ENCODE results near the gene EXOC3. TPM values are rescaled to one million over a fixed set of nuclear protein-coding genes. Genes with fewer than 3 reads are reported as not detected.

Gene EXOC3
- total and polyA plus RNA-seq, 10 of the 15 experiments (the other 5 are each of a cell fraction or from before 2014, with no cell fraction given), result 1.6 to 53.0 (median 27.9) TPM

DNA sequence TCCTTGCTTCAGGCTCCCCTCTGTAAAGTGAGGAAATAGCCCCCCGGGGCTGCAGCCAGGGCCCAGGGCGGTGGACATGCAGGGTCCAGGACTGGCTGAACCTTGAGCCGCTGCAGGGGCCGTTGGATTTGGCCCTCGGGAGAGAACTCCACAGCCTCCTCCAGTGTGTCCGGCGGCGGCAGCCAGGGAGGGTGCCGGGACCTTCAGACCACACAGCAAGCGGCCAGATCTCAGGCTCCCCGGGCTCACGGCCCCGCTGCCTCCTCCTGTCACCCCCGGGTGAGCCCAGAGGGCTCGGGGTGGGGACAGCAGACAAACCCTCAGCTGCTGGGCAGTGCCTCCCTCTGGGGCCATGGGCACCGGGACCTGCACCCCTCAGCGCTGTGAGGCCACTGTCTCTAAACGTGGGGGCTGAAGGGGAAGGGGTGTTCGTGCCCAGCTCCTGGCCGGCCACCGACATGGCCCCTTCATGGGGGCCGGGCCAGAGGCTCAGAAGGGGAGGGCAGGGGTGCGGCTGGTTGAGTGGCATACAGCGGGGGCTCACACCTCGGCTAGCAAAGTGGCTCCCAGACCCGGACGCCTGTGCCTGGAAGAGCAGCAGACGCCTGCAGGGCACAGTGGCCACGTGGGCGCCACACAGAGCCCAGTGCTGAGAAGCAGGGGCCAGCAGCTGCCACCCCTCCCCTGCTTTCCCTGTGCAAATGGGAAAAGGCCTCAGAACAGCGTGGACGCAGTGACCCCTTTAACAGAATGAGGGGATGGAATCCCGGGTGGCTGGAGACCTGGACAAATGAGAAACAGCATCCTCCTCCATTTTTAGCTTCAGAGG lies 61.6 kb downstream of the EXOC3 start:
- Histone ChIP-seq H3K4me3 (no peak overlapping the region), H3K9me3 (replicated peaks; ENCODE audit: control insufficient read depth, insufficient read depth, low read length) (no peaks in the 10 kb centered on the region; the same call in 2 of the 3 replicates), H3K4me2 (ENCODE audit: control insufficient read depth, insufficient read depth) (no peak overlapping the region), H3K9ac (ENCODE audit: control insufficient read depth, insufficient read depth, low read length) (no peak overlapping the region), H2AFZ (ENCODE audit: control insufficient read depth, low read depth, low read length) (no peak overlapping the region), H3K27ac (ENCODE audit: control insufficient read depth, insufficient read depth) (no peak overlapping the region), H3K79me2 (ENCODE audit: control insufficient read depth, insufficient read depth, low read length) (no peaks in the 10 kb centered on the region), H3K4me1 (ENCODE audit: control insufficient read depth, insufficient read depth, low read length) (no peaks in the 10 kb centered on the region), H3K27me3 (replicated peaks in 1 of 2; ENCODE audit: control insufficient read depth in 2 of 2, insufficient read depth in 2 of 2, low read length in 1 of 2) (no peaks in the 10 kb centered on the region), H4K20me1 (ENCODE audit: control insufficient read depth, insufficient read depth) (no peaks in the 10 kb centered on the region), H3K36me3 (ENCODE audit: control insufficient read depth in 2 of 2, insufficient read depth in 2 of 2, low read length in 1 of 2) (no peaks in the 10 kb centered on the region)
- BruUV-seq (replicated peaks), result no TSS peak
- FAIRE-seq, result no peak
- no peak for DNase-seq (ENCODE audit: low read depth, low spot score)
- RAD21 ChIA-PET (ENCODE audit: unreplicated experiment), result no interaction called here
- ATAC-seq, result no peak
- POLR2A ChIA-PET, result no interaction called here
- WGBS (ENCODE audit: insufficient coverage, insufficient replicate concordance, low lambda C conversion rate, missing lambda C conversion rate), result 68% methylated on average over 32 of the region's 33 CpGs
- CTCF ChIA-PET, result no interaction called here
- SMC1A ChIA-PET (ENCODE audit: uncharacterized antibody, unreplicated experiment), result no interaction called here
- in situ Hi-C loops (cut with MboI) (no loop called here), intact Hi-C loops (cut with micrococcal nuclease; ENCODE audit: unreplicated experiment) (no loop called here)
- TF ChIP-seq NRF1 (conservative IDR thresholded peaks at IDR 0.05; ENCODE audit: low read depth, low read length) (no peak), JUNB (IDR thresholded peaks at IDR 0.05) (no peak), SMAD1 (IDR thresholded peaks at IDR 0.05; ENCODE audit: low read depth, partially characterized antibody) (no peak), EGR1 (IDR thresholded peaks at IDR 0.05; ENCODE audit: borderline replicate concordance in 1 of 2, low read depth in 2 of 2, low read length in 2 of 2) (no peak), MYC (IDR thresholded peaks at IDR 0.05; ENCODE audit: insufficient read depth, insufficient read length, insufficient replicate concordance, low read length, severe bottlenecking) (no peak), SPI1 (IDR thresholded peaks at IDR 0.05; ENCODE audit: borderline replicate concordance, insufficient read depth, low read depth, low read length) (no peak), EP300 (IDR thresholded peaks at IDR 0.05; ENCODE audit: borderline replicate concordance in 1 of 2, control insufficient read depth in 1 of 2, low read depth in 2 of 2, low read length in 2 of 2) (no peak), KLF5 (IDR thresholded peaks at IDR 0.05; ENCODE audit: partially characterized antibody) (no peak), GATAD2B (conservative IDR thresholded peaks at IDR 0.05; ENCODE audit: low read depth) (no peak)
- TF ChIP-seq, protein P1, sequence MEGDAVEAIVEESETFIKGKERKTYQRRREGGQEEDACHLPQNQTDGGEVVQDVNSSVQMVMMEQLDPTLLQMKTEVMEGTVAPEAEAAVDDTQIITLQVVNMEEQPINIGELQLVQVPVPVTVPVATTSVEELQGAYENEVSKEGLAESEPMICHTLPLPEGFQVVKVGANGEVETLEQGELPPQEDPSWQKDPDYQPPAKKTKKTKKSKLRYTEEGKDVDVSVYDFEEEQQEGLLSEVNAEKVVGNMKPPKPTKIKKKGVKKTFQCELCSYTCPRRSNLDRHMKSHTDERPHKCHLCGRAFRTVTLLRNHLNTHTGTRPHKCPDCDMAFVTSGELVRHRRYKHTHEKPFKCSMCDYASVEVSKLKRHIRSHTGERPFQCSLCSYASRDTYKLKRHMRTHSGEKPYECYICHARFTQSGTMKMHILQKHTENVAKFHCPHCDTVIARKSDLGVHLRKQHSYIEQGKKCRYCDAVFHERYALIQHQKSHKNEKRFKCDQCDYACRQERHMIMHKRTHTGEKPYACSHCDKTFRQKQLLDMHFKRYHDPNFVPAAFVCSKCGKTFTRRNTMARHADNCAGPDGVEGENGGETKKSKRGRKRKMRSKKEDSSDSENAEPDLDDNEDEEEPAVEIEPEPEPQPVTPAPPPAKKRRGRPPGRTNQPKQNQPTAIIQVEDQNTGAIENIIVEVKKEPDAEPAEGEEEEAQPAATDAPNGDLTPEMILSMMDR (IDR thresholded peaks at IDR 0.05 in 2 of 3, conservative IDR thresholded peaks at IDR 0.05 in 1 of 3; ENCODE audit: control insufficient read depth in 2 of 3, extremely low read depth in 1 of 3, insufficient read depth in 1 of 3, low read depth in 3 of 3, low read length in 3 of 3), result no peak
